HAP-1 (cell line): ENCODE data around the gene ZNF773.
"Not testable (repeated sequence)": the region's sequence is repeated elsewhere in the genome, so short reads cannot be mapped to it uniquely, and the experiment has no call there.

ENCODE experiments used
- DNase-seq, 2 experiments: peaks; one replicate each; pipeline ENCODE4 v3.0.0-alpha.2; 2016 to 2020; ENCODE audit warnings: low spot score in 2 of 2
- H3K27me3 ChIP-seq: fragments of 250-450 bp; sonication (Bioruptor Pico); 2 replicates; pipeline ENCODE4 v1.5.1; 2020; ENCODE audit warnings: low read depth, mild to moderate bottlenecking, moderate library complexity
- H3K36me3 ChIP-seq: fragments of 250-450 bp; sonication (Bioruptor Pico); replicated peaks from 2 replicates; pipeline ENCODE4 v1.5.1; 2020; ENCODE audit warnings: mild to moderate bottlenecking
- H3K4me1 ChIP-seq: fragments of 250-450 bp; sonication (Bioruptor Pico); 2 replicates; pipeline ENCODE4 v1.5.1; 2020; ENCODE audit warnings: mild to moderate bottlenecking
- H3K4me3 ChIP-seq: fragments of 250-450 bp; sonication (Bioruptor Pico); 2 replicates; pipeline ENCODE4 v1.5.1; 2020; ENCODE audit warnings: mild to moderate bottlenecking, moderate library complexity
- H3K9me3 ChIP-seq: fragments of 250-450 bp; sonication (Bioruptor Pico); 2 replicates; pipeline ENCODE4 v1.5.1; 2020; ENCODE audit warnings: mild to moderate bottlenecking, moderate library complexity
- in situ Hi-C: fragments of 300-500 bp; cut with MboI; formaldehyde crosslinking; loops from 3 replicates; pipeline ENCODE4 v1.14.3; 2020; ENCODE audit warnings: low sequenced_read_pairs, inconsistent platforms, mixed read lengths

Gene ZNF773

DNA sequence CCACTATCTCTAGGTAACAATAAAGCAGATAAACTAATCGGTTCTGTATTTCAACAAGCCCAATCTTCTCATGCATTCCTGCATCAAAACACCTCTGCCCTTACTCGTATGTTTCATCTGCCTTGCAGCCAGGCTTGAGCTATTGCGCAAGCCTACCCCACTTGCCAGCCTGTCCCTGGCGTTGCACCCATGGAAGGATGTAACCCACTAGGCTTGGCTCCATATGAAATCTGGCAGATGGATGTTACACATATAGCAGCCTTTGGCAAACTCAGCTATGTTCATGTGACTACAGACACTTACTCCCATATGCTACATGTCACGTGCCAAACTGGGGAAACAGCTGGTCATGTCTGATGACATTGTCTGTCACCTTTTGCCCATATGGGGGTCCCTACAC is 15.5 kb downstream of the ZNF773 start:
- Histone ChIP-seq H3K27me3 (no peaks in the 10 kb centered on the region), H3K9me3 (peaks cover 4% of the 10 kb centered on the region), H3K36me3 (no peaks in the 10 kb centered on the region), H3K4me3 (no peak overlapping the region), H3K4me1 (no peaks in the 10 kb centered on the region)
- DNase-seq, result no peak
- in situ Hi-C loops, result no loop called here

- H3K27me3 ChIP-seq, H3K4me1 ChIP-seq, H3K36me3 ChIP-seq, H3K9me3 ChIP-seq, in situ Hi-C loops, H3K4me3 ChIP-seq, DNase-seq: not testable (repeated sequence)
Measured at GRCh38 chr19:57518021-57518420, 18.3 kb downstream of the ZNF773 start.

GRCh38 chr19:57527136-57527881 is 27.6 kb downstream of the ZNF773 start, which contains the start of gene ZNF549:
ZNF549 (plus strand) TSS chr19:57527356; CDS start chr19:57527574, 218 bp downstream.
- no peaks in the 10 kb centered on the region for H3K36me3 ChIP-seq
- DNase-seq, result peak; percentile 83 to 92
- no peaks in the 10 kb centered on the region for H3K4me1 ChIP-seq
- in situ Hi-C loops, result no loop called here
- peak within 1 kb of the TSS; percentile 84 for H3K4me3 ChIP-seq
- 0 out of 2 replicates have a peak, but pooled peaks cover 4% of the 10 kb centered on the region for H3K9me3 ChIP-seq
- H3K27me3 ChIP-seq, result no peaks in the 10 kb centered on the region

GRCh38 chr19:57537953-57538547 is 38.3 kb downstream of the ZNF773 start:
- no peak for DNase-seq
- in situ Hi-C loops, result no loop called here
- H3K4me1 ChIP-seq, result no peaks in the 10 kb centered on the region
- no peaks in the 10 kb centered on the region for H3K27me3 ChIP-seq
- H3K36me3 ChIP-seq, result peaks cover 27% of the 10 kb centered on the region
- peaks cover 31% of the 10 kb centered on the region for H3K9me3 ChIP-seq
- no peak overlapping the region for H3K4me3 ChIP-seq

- in situ Hi-C loops, result no loop called here
- Histone ChIP-seq H3K36me3 (peaks cover 67% of the 10 kb centered on the region), H3K4me1 (no peaks in the 10 kb centered on the region), H3K27me3 (no peaks in the 10 kb centered on the region), H3K9me3 (peaks cover 36% of the 10 kb centered on the region), H3K4me3 (no peak overlapping the region)
- no peak for DNase-seq
Measured at GRCh38 chr19:57546513-57546912, 46.8 kb downstream of the ZNF773 start.

DNA sequence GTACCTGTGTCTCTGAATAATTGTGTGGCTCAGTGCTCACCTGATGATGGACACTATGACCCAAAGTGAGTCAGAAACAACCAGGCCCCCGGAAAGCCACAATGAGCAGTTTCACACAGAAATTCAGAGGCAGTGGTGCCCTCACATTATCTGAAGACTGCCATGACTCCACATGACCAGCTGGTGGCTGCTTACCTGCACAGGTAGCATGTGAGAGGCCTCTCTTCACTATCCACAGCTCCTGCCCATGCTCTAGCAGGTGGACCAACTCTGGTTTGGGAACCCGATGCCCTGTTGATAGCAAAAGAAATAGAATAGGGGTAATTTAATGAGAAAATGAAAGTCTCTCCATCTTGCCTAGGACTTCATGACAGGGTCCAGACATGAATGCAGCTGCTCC is 52.7 kb downstream of the ZNF773 start:
- DNase-seq, result no peak
- in situ Hi-C loops, result no loop called here
- Histone ChIP-seq H3K36me3 (peaks cover 68% of the 10 kb centered on the region), H3K27me3 (no peaks in the 10 kb centered on the region), H3K4me1 (no peaks in the 10 kb centered on the region), H3K9me3 (peaks cover 8% of the 10 kb centered on the region), H3K4me3 (no peak overlapping the region)

DNA sequence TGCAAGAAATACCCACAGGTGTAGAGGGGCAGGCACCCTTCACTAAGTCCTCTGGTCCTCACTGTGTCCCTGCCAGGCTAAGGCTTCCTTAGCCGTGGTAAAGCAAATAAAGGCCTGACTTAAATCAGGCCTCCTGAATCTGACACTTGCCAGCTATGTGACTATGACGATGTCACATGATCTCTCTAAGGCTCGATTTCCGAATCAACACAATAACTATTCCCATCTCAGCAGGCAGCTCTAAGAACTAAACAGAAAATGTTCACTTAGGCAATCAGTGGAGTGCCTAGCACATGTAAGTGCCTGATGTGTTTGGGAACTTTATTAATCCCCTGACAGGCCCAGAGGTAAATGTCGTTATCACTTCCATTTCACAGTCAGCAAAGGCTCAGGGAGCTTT is 57.9 kb downstream of the ZNF773 start:
- no peak for DNase-seq
- Histone ChIP-seq H3K36me3 (peaks cover 23% of the 10 kb centered on the region), H3K4me1 (no peaks in the 10 kb centered on the region), H3K9me3 (peaks cover 4% of the 10 kb centered on the region; the same call in 1 of the 2 replicates), H3K27me3 (no peaks in the 10 kb centered on the region), H3K4me3 (no peak overlapping the region)
- in situ Hi-C loops, result no loop called here
